ENCODE results near the gene UNC45B.
"Not testable (repeated sequence)": the region's sequence is repeated elsewhere in the genome, so short reads cannot be mapped to it uniquely, and the experiment has no call there.

UNC45B gene

GRCh38 chr17:35171834-35172233 lies 24.2 kb downstream of the UNC45B start:
- DNase-seq, result no peak

GRCh38 chr17:35172321-35172720 lies 24.7 kb downstream of the UNC45B start:
- DNase-seq, result not testable (repeated sequence)

GRCh38 chr17:35174835-35175334 lies 27.3 kb downstream of the UNC45B start:
- DNase-seq, result no peak

GRCh38 chr17:35175638-35176415 lies 28.2 kb downstream of the UNC45B start:
- no peak for DNase-seq

GRCh38 chr17:35176897-35177296 lies 29.3 kb downstream of the UNC45B start:
- DNase-seq, result no peak

GRCh38 chr17:35179379-35179778 lies 31.8 kb downstream of the UNC45B start:
- not testable (repeated sequence) for DNase-seq

GRCh38 chr17:35183332-35183731 lies 35.7 kb downstream of the UNC45B start:
- DNase-seq, result no peak

GRCh38 chr17:35184274-35184673 lies 36.7 kb downstream of the UNC45B start:
- DNase-seq, result no peak

- no peak for DNase-seq
Measured at GRCh38 chr17:35185849-35186248, 38.2 kb downstream of the UNC45B start.

- DNase-seq, result no peak
Measured at GRCh38 chr17:35187481-35187880, 39.9 kb downstream of the UNC45B start.

- no peak for DNase-seq
Measured at GRCh38 chr17:35188111-35188510, 40.5 kb downstream of the UNC45B start.

GRCh38 chr17:35189291-35189690 lies 41.7 kb downstream of the UNC45B start:
- DNase-seq, result no peak

GRCh38 chr17:35191001-35191695 lies 43.5 kb downstream of the UNC45B start:
- no peak for DNase-seq

- no peak for DNase-seq
Measured at GRCh38 chr17:35192708-35193107, 45.1 kb downstream of the UNC45B start.

- DNase-seq, result not testable (repeated sequence)
Measured at GRCh38 chr17:35194001-35194400, 46.4 kb downstream of the UNC45B start, which contains the start of gene SLC35G3. TSS of gene SLC35G3 (minus strand) at chr17:35194393. CDS start at chr17:35194307, 86 bp downstream.

GRCh38 chr17:35195062-35195461 lies 47.4 kb downstream of the UNC45B start:
- DNase-seq, result not testable (repeated sequence)

- not testable (repeated sequence) for DNase-seq
Measured at GRCh38 chr17:35202582-35202981, 55.0 kb downstream of the UNC45B start.

- no peak for DNase-seq
Measured at GRCh38 chr17:35210741-35211140, 63.1 kb downstream of the UNC45B start.

GRCh38 chr17:35212668-35213067 lies 65.1 kb downstream of the UNC45B start:
- no peak for DNase-seq

- no peak for DNase-seq
Measured at GRCh38 chr17:35213412-35213940, 65.9 kb downstream of the UNC45B start.

GRCh38 chr17:35214192-35214591 lies 66.6 kb downstream of the UNC45B start:
- no peak for DNase-seq

GRCh38 chr17:35214631-35215273 lies 67.1 kb downstream of the UNC45B start:
- no peak for DNase-seq

- DNase-seq, result no peak
Measured at GRCh38 chr17:35217107-35217506, 69.5 kb downstream of the UNC45B start.

All from stimulated activated CD4-positive, alpha-beta T cell treated with anti-CD3 and anti-CD28 coated beads, Interleukin-12 subunit alpha, Interleukin-12 subunit beta, amount 100 ng/mL, for 4 hours (primary cell).